Left forelimb (tissue), 1 donor: ENCODE results near the gene CCNK.

Experiments
- DNase-seq: peaks from one replicate; pipeline ENCODE4 v3.0.0-alpha.2; 2018; ENCODE audit warnings: low spot score

The CCNK gene

GRCh38 chr14:99466758-99467157, 14.5 kb upstream of the CCNK start:
- DNase-seq, result no peak

- DNase-seq, result no peak
These were observed 13.7 kb upstream of the CCNK start for GRCh38 chr14:99467336-99468078.

GRCh38 chr14:99468081-99468480, 13.1 kb upstream of the CCNK start:
- DNase-seq, result no peak

- no peak for DNase-seq
These were observed 12.2 kb upstream of the CCNK start for GRCh38 chr14:99468836-99469592.

- DNase-seq, result no peak
These were observed 9.5 kb upstream of the CCNK start for GRCh38 chr14:99471731-99472130.

GRCh38 chr14:99472937-99473336, 8.3 kb upstream of the CCNK start:
- no peak for DNase-seq

GRCh38 chr14:99473458-99473857, 7.8 kb upstream of the CCNK start:
- DNase-seq, result no peak

GRCh38 chr14:99475179-99475578, 6.0 kb upstream of the CCNK start:
- no peak for DNase-seq

GRCh38 chr14:99475660-99476059, 5.5 kb upstream of the CCNK start:
- DNase-seq, result no peak

- no peak for DNase-seq
These were observed 4.3 kb upstream of the CCNK start for GRCh38 chr14:99476864-99477263.

- DNase-seq, result no peak
These were observed 3.1 kb upstream of the CCNK start for GRCh38 chr14:99478128-99478527.

GRCh38 chr14:99479160-99479905, 1.9 kb upstream of the CCNK start:
- DNase-seq, result no peak

GRCh38 chr14:99479906-99480869, 1.0 kb upstream of the CCNK start, which contains the start of gene SETD3:
Gene SETD3, minus strand, starts transcription at chr14:99480859. Its CDS starts 15,054 bp downstream, at chr14:99465805.
- peak; percentile 75 for DNase-seq

- DNase-seq, result no peak
These were observed 513 bp downstream of the CCNK start for GRCh38 chr14:99481745-99482099.

- DNase-seq, result no peak
These were observed 2.9 kb downstream of the CCNK start for GRCh38 chr14:99484106-99484505.

- no peak for DNase-seq
These were observed 16.1 kb downstream of the CCNK start for GRCh38 chr14:99497341-99497740.

GRCh38 chr14:99497894-99498293, 16.7 kb downstream of the CCNK start:
- no peak for DNase-seq

GRCh38 chr14:99502989-99503421, 21.8 kb downstream of the CCNK start:
- DNase-seq, result no peak

- no peak for DNase-seq
These were observed 22.7 kb downstream of the CCNK start for GRCh38 chr14:99503848-99504453.

- no peak for DNase-seq
These were observed 23.9 kb downstream of the CCNK start for GRCh38 chr14:99505089-99505488.

GRCh38 chr14:99506276-99506675, 25.1 kb downstream of the CCNK start:
- DNase-seq, result no peak
